Central memory CD4-positive, alpha-beta T cell (primary cell): ENCODE data around the gene SLC13A4.
"Not testable (repeated sequence)": the region's sequence is repeated elsewhere in the genome, so short reads cannot be mapped to it uniquely, and the experiment has no call there.

Source experiments
- DNase-seq: peaks from one replicate; pipeline ENCODE4 v3.0.0; 2022

Gene SLC13A4

DNA sequence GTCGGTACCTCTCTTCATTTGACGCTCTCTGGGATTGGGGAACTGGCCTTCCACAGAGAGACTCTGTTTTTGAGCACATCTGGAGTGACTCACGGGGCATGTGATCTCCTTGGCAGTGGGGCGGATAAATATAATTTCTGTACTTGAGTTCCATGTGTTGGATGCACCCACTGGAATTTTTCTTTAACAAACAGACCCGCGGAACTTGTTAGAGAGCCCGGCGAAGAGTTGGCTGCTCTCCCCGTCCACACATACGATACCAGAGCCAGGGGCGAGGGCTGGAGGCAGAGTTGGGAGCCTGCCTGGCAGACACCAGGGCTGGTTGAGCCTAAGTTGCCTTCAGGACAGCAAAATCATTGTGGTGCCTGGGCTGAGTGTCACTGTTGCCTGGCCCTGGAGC is 20.8 kb upstream of the SLC13A4 start, which contains the start of gene FAM180A:
FAM180A (minus strand) TSS at position 44 of the 400 bp plus-strand sequence. CDS start 233 bp downstream, outside the sequence.
- no peak for DNase-seq

DNA sequence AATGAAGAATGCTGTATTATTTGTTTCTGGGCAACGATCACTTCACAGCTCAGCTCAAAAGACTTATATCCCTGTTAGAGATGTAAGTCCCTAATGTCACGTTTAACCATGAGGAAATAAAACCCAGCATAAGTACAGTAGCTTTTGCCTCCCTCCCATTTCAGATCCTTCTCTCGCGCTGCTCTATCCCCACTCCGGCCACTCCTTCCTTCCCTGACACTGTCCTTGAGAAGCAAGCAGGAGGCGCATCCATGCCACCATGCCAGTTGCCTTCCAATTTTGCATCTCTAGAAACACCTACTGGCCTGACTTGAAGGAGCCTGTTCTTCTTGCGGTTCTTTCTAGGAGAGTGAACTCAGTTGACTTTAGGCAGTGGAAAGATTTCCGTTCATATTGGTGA is 19.4 kb upstream of the SLC13A4 start:
- no peak for DNase-seq

DNA sequence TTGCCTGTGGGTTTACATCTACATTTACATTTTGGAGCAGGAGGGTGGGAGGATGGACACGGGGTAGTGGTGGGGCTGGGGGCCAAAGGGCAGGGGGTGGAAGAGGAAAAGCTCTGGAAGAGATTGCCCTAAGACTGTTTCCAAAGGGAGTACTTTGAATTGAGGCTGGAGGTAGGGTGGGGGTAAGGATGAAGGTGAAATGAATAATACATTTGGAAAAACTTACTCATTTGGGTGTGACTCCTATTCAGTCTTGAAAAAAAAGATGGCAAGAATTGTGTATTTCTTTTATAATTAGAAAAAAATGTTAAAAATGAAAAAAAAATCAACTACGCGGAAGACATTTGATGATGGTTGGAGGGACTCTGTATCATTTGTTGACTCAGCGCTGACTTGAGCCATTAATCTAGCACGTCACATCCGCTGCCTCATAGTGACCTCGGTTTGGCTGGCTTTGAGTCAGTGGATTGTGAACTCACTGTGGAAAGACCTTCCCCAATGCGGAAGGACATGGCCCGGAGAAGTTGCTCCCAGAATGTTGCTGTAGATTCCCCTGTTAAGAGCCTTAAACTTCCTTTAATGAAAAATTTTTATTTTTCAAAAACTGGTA is 17.8 kb upstream of the SLC13A4 start:
- no peak for DNase-seq

DNA sequence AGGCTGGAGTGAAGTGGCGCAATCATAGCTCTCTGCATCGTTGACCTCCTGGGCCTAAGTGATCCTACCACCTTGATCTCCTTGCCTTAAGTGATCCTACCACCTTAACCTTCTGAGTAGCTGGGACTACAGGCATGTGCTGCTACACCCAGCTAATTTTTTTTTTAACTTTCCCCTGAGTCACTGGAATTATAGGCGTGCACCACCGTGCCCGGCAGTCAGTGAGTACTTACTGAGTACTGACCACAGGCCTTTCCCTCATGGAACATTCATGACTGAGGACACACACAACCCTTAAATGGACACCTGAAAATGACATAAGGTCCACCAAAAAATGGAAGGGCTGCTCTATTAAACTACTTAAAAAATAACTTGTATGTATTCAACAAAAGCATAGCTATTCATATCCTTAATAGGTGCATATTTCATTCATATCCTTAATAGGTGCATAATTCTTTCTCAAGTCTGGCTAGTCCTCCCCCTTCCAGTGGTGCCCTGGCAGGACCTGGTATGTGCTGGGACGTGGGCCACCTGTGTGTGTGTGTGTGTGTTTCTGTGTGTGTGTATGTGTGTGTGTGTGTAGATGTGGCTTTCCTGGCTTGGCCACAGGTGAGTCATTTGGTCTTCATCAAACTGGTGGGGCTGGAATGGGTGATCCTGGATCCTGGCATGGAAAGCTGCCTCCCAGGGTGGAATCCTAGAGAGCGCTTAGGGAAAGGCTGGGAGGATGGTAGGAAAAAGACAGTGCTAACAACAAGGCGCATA is 17.1 kb upstream of the SLC13A4 start:
- no peak for DNase-seq

DNA sequence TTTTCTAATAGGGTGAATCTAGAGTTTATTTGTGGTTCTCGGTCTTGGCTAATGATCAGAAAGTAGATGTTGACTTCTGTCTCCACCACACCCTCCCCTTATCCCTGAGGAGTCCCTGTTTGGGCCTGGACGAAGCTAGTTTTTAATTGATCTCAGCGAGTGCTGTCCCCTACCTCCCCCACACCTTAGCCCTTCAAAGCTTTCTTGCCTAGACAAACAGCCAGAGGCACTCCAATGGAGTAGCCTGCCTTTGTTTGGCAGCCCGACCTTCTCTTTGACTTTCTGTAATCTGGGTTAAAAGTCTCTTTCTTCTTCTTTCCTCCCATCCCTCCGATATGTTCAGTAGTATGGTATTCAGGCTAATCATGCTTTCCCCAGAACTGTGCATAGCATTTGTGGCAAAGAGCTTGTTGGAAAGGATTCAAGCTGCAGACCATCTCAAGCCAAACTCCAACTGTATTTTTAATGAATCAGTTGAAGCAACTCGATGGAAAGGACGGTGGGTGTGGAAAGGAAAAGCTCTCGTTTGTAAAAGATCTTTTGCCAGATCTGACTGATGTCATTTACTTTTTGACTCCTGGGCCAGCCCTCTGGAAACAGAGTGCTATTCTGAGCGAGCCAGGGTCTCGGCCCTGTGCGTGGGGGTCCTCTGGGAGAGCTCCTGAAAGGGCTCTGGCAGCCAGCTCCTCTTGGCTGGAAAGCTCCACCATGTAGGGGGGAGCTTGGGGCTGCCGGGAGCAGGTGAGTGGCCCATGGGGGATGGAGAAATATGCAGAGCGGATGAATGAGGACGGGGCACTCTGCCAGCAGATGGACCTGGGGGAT is 16.1 kb upstream of the SLC13A4 start:
- DNase-seq, result no peak

DNA sequence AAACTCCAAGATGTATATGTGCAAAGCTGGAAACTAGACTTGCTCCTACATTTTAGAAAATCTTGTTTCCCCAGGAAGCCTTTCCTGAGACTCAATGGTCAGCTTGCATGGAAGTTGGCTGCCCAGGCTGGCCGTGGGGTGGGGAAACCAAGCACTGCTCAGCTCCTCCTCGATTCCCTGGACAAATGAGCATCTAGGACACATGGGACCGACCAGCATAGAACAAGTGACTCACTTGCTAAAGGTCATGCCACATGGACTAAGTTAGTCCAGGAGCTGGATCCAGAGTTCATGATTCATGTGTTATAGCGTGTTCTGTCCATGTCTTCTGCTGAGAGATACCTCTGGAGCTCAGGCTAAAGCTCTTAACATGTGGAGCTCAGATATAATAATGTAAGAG is 14.4 kb upstream of the SLC13A4 start:
- no peak for DNase-seq

DNA sequence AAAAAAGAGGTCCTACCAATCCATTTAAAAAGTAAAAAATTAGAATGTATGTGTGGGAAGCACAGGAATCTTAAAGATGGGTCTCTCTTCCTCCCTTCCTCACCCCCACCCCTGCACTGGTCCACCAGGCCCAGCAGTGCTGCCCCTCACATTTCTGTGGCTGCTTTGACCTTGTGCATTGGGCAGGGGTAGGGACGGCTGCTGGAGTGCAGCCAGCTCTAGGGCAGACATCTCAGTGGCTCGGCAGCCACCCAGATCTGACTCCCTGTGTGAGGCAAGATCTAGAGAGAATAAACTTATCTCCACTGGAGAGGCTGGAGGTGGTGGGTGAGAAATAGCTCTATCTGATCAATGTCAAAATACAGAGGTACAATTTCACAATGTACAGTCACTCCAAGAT is 13.9 kb upstream of the SLC13A4 start:
- DNase-seq, result no peak

DNA sequence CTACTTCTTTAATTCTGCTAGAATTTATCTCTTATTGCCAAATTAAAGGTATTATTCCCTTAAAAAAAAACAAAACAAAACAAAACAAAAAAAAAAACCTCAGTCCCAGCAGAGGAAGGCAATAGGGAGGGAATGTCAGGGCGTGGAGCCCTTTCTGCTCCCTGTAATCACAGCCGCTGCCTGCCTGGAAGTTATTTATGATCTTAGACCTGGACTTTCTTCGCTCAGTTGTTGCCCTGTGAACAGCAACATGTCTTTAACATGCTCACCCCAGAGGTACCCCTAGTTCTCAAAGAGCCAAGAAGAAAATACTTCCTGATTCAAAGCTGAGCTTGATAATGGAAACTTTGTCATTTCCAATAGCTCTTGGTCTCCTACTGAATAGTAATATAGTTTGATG is 12.9 kb upstream of the SLC13A4 start:
- no peak for DNase-seq

DNA sequence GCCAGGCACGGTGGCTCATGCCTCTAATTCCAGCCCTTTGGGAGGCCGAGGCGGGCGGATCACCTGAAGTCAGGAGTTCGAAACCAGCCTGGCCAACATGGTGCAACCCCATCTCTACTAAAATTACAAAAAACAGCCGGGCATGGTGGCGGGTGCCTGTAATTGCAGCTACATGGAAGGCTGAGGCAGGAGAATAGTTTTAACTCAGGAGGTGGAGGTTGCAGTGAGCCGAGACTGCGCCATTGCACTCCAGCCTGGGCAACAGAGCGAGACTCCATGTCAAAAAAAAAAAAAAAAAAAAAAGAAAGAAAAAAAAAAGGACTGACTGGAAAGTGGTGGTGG is 9.3 kb upstream of the SLC13A4 start:
- not testable (repeated sequence) for DNase-seq

DNA sequence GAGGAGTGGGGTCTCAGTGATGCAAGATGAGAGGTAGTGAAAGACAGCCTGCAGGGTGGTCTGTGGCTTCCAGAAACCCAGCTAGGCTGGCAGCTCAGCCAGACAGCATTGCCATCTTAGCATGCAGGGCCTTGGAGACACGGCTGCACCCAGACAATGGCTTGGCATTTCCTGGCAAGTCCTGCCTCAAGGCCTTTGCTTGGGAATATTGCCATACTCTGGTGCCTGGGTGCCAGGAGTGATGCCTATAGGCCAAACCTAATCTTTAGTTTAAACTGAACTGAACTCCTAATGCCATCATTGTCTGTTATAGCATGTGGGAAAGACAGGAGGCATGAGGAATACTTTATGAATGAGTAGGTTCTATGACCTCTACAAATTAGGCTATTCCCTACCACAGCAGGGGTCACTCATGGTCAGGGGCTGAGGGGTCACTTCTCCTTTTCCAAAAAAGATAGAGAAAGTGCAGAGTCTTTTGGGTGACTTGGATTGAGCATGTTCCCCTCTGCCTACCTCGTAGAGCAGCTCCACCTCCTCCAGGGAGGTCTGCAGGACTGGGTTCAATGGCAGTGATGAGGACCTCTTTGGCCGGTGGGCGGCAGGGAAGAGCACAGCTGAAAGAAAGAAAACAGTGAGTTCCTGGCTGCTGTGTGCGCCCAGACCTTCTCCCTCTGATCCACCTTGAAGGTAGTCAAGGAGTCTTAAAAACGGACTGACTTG is 8.8 kb upstream of the SLC13A4 start:
- no peak for DNase-seq

DNA sequence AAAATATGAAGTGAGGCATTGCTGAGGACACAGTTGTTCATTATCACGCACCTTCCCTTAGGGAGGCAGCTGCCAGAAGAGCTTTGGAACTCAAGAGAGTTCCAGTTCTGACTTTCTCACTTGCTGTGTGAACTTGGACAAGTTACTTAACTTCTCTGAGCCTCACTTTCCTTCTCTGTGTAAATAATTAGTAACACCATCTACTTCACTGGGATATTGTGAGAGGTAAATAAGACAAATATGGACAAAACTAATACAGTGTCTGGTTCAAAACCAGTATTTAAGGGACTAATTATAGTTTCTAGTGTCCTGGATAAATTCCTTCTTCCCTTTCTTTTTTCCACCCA is 6.3 kb upstream of the SLC13A4 start:
- no peak for DNase-seq

DNA sequence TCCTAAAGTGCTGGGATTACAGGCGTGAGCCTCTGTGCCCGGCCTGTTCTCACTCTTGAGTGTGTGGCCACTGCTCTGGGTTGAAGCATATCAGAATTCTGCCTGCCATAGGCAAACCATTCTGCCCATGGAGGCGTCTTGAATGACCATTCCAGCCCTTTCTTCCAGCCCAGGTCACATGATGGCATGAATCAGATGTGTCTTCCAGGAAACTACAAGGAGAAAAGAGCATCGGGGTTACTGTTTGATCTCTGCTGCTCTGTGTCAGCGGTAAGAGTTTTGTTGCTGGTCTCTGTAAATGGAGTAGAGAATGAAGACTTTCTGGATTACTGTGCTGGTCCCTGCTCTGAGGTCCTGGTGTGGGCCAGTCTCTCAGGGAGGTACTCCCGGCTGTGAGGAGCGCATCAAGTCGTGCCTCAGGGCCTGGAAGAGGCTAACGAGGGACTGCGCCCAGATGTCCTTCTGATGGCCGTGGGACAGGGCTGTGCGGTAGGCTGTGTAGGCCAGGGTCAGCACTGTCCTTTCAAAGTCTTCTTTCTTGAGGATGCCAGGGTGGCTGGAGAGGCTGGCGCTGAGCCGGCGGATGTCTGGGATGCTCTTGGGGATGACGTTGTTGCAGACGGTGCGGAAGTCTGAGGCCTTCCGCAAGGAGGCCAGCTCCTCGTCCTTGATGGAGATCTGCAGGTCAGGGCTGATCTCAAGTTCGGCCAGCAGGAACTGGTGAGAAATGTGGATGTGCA is 5.8 kb upstream of the SLC13A4 start:
- DNase-seq, result no peak

DNA sequence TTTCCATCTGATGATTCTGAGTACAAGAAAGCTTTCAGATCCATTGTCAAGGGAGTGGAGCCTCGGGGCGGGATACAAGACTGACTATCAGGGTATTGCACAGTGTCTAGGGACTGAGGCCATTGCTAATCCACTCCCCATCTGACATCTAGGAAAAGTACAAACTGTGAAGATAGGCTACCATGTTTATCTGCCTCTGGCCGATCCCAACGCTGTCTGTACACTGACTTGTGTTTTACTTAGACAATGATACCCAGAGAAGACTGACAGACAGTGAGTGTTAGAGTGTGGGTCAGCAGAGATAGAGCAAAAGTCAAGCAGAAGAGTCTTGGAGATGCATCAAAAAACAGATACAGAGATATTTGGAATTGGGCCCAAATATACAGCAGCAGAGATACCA is 3.1 kb upstream of the SLC13A4 start:
- no peak for DNase-seq

DNA sequence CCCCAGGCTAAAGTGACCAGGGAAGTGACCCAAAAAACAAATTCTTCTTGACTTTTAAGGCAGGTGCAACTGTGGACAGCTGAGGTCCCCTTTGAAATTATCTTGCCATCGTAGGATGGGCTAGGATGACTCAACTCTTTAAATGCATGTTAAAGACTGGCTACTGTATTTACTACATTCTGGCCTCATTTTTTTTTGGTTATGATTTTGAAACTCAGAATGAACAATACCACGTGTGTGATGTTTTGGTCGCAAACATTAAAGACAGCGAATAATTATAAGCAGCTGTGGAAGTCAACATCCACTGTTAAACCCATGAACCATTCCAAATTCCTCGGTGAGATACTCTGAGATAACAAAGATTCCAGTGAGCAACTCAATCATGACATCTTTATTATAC is 1.2 kb upstream of the SLC13A4 start:
- DNase-seq, result no peak

DNA sequence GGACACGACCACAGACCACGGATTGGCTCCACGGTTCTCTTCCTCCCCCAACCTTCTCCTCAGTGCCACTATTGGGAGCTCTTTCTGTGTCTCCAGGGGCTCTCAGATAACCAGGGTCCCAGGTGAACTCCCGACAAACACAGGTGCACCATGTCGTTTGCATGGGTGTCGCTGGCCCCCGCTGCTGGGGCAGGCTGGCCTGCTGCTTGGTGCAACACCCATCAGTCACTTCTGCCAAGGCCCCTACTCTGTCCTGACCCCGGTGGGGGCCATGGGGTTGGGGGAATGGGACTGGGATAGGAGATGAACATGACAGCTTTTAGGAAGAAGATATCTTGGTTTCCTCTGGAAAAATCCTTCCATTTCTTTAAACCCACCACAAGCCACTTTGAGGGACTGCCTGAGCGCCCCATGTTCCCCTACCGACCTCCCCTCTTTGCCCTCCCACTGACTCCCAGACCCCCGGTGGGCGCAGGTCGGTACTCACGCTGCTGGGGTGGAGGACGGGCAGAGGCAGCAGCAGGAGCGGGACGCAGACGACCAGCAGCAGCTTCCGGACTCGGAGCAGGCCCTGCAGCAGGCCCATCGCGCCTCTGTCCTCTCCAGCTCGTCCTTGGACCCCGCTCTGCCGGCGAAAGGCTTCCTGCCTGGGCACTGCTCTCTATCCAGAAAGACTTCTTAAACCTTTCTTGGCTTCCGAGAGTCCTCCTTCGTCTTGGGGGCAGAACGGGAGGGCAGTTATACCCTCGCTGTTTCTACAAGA is 894 bp downstream of the SLC13A4 start:
- no peak for DNase-seq

DNA sequence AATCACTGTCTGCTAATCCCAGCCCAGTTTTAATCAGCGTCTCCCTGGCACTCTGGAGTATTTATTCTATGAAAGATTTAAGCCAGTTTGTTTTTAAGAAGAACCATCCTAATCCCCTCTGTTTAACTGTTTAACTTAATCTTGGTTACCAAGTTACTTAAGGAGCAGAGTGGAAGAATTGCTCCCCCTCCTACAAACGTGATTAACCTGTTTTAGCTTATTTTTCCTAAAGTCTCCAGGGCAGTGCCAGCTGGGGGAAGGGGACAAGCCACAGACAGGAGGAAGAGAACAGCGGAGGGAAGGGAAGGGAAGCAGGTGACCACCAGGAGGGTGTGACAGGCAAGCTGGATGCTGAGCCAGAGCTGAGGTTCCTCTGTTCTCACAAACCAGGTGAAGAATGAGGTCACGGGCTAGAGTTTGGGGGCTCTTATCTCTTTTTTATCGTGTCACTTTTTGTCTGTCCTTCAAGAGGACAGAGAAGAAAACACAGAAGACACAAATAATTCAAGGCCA is 1.7 kb downstream of the SLC13A4 start:
- DNase-seq, result no peak

DNA sequence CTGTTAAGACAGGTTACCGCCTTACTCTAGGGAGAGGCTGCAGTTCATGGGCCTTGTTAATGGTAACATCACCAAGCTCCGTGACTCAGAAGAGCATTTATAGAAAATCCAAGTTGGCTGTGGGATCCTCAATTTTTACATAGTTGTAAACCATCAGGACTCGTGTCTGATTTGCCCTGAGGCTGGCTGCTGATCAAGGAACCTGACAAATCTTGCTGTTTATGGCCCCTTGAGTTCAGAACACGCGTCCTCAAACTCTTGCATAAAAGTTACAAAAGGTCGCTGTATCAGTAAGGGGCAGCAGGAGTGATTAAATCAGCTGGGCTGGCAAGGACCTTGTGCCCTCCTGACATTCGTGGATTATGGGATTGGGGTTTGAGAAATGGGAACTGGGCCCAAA is 4.6 kb downstream of the SLC13A4 start:
- no peak for DNase-seq

DNA sequence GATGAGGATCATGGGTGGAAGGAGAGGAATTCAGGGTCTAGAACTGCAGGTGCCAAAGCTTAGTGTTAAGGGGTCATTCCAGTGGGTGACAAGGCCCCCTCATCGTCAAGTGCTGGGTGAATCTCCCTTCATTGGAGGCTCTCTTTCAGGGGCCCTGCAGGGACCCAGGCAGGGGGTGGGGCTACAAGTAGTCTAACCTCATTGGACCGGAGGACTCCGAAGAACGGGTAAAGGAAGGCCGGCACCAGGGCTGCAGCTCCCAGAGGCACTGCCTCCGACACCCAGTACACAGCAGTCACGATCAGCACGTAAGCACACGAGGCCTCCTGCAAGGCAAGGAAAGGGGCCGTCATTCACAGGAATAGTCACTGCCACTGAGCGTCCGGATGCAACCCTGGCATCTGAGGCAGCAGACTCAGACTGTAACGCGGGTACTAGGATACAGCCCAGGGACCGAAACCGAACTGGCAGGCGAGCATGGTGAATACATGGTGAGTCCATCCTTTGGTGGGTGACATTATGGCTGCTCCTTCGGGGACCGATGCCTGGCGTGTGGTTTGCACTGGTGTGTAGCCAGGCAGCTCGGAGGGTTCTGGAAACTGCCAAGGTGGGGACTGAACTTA is 6.7 kb downstream of the SLC13A4 start:
- DNase-seq, result no peak

DNA sequence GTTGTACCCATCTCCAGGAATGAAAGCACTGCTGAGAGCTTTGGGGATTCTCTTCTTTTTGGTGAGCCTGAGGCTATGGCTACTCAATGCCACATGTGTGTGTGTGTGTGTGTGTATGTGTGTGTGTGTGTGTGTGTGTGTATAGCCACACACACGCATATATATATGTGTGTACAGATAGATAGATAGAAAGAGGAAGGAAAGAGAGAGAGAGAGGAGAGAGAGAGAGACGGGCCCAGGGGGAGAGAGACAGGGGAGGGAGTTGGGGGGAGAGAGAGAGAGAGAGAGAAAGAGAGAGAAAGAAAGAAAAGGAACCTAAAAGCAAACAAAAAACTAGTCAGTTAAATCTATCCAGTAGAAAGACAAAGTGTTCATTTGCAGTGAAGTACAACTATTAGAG is 8.3 kb downstream of the SLC13A4 start:
- DNase-seq, result no peak

DNA sequence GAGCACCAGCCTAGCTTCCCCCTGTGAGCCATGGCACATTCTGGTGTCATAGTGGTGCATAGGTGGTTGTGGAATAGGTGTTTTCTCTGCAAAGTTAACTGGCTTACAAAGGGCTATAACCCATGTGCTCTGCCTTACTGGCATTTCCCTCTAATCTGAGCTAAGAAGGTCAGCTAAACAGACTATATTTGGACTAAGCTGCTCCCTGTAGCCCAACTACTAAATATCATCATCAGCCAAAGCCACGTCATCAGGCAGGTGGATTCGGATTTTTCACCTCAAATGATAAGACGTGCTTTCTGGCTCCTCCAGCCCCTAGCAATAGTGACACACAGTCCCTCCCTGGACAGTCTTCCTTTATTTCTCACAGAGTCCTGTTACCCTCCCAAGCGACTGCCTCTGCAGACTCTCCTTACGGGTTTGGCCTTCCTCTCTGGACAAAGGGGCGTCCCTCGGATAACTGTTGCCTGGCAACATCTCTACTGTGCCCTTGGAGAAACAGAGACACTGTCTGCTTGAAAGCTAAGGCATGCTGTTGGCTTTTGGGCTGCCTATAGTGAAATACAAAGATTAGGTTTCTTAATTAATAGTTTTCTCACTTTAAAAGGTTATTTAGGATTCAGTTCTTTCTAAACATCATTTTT is 9.1 kb downstream of the SLC13A4 start:
- no peak for DNase-seq

DNA sequence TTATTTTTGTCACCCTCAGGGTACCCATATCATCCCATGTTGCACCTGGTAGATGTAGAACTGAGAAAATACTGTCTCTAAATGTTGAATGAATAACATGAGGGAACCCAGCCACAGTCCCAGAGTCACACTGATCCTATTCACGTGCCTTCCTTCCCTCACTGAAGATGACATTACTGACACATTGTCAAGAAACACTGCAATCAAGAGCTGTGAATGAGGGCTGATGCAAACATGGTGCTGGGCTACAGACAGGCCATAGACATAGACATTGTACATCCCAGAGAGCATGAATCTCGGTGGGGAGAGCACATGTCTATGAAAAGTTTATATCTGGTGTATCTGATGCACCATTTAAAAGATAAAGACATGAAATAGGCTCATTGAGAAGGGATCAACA is 9.8 kb downstream of the SLC13A4 start:
- DNase-seq, result no peak
